OCI-M2 (cell line): ENCODE results near the gene GIMAP2.
"Not testable (repeated sequence)": the region's sequence is repeated elsewhere in the genome, so short reads cannot be mapped to it uniquely, and the experiment has no call there.

Source experiments
- DNase-seq: peaks from one replicate; lab custom pipeline; 2025; ENCODE audit not compliant: unreplicated experiment; lab: John Stamatoyannopoulos, UW

Gene GIMAP2

DNA sequence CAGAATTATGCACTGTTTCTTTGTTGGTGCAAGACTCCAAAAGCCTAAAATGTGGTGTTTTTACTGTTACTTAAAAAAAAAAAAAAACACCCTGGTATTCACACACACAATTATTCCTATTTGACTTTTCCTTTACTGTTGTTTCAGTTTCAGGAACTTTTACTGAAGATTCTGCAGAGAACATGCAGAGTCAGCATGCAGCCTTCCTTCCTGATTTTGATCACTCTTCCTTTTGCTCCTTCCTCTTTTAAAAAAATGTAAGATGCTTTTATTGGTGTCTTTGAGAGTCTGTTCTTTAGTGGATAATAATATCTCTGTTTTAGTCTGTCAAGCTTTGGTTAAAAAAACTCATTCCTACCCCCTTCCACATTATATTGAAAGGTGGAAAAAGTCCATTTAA lies 9.2 kb upstream of the GIMAP2 start:
- DNase-seq = not testable (repeated sequence)

GRCh38 chr7:150676854-150677253 lies 8.7 kb upstream of the GIMAP2 start:
- not testable (repeated sequence) for DNase-seq

DNA sequence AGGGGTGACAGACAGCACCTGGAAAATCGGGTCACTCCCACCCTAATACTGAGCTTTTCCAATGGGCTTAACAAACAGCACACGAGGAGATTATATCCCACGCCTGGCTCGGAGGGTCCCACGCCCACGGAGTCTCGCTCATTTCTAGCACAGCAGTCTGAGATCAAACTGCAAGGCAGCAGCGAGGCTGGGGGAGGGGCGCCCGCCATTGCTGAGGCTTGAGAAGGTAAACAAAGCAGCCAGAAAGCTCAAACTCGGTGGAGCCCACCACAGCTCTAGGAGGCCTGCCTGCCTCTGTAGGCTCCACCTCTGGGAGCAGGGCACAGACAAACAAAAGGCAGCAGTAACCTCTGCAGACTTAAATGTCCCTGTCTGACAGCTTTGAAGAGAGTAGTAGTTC lies 6.9 kb upstream of the GIMAP2 start:
- not testable (repeated sequence) for DNase-seq

- not testable (repeated sequence) for DNase-seq
Observed at GRCh38 chr7:150680364-150680763, 5.1 kb upstream of the GIMAP2 start.

DNA sequence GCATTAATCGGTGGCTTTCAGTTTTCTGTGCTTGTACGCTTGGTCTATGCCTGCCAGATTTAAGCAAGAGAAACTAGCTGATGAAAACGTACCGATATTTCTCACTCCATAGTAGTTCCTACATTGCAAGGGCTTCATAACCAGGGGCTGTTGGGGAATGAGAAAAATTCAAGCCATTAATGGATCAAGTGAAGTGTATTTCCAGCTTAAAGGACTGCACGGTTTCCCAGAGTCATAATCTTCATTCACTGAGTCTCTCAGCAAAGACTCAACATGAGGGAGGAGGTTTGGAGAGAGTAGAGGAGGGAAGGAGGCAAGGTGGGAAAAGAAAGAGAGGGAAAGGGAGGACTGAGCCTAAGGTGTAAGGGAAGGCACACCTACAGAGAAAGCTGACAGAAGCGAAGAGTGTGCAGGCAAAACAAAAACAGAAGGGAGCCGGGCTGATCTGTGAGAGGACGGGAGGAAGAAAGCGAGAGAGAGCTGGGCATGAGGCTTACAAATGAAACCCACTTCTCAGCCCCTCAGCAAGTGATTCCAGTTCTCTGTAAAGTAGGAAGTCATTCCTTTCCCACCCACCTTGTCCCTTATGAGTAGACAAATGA lies 625 bp downstream of the GIMAP2 start:
- no peak for DNase-seq

DNA sequence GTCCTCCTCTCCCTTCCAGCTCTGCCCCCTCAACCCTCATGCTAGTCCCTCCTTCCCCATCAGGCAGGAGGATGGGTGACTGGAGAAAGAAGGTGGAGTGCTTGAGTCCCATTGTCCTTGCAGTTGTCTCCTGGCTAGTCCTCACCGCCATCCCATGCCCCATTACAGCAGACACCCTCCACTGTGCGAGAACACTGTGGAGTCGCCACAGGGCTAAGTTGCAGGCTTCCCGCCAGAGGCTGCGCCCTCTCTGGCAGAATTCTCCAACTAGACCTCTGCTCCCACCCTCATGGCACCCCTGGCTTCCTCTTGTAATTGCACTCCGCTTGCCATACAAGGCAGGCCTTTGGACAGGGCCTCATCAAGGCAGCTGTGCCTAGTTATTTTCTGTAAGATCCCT lies 3.1 kb downstream of the GIMAP2 start:
- DNase-seq = no peak

DNA sequence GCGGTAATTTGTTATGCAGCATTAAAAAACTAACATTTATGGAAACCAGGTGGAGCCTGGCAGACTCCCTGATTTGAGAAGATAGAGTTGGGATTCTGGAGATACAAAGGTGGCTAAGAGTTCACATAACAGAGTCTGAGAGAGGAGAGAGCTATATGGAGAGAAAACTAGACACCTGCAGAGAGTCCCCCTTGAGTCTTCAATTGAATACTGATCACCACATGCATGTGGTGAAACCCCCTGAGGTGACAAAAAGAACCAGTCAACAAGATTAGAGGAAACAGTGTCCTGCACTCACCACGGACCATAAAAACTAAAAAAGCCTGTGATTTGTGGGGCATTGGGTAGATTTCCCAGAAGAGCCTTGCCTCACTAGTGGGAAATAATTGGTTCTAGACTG lies 10.1 kb downstream of the GIMAP2 start:
- no peak for DNase-seq

GRCh38 chr7:150703209-150703608 lies 17.7 kb downstream of the GIMAP2 start:
- no peak for DNase-seq

GRCh38 chr7:150715293-150715692 lies 29.8 kb downstream of the GIMAP2 start:
- no peak for DNase-seq

DNA sequence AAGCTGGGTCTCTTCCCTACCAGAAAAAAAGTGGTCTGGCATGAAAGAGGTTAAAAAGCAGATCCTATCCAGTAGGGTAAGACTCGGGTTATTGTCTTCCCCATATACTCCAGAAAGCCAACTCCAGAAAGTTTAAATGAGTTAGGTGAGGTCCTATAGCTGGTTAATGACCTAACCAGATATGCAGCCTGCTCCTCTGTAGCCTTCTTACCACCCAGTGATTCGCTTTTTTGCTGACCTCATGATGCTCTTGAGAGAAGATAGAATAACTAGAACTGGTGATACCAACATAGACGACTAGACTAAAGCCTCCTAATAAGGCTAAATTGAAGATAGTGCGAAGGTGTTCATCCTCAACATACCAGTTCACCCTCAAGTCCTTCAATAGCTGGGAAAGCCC lies 30.2 kb downstream of the GIMAP2 start:
- no peak for DNase-seq

- no peak for DNase-seq
Observed at GRCh38 chr7:150716368-150716767, 30.9 kb downstream of the GIMAP2 start, which contains the start of gene GIMAP1. GIMAP1 (plus strand) TSS chr7:150716613; CDS start chr7:150719048, 2,435 bp downstream.

DNA sequence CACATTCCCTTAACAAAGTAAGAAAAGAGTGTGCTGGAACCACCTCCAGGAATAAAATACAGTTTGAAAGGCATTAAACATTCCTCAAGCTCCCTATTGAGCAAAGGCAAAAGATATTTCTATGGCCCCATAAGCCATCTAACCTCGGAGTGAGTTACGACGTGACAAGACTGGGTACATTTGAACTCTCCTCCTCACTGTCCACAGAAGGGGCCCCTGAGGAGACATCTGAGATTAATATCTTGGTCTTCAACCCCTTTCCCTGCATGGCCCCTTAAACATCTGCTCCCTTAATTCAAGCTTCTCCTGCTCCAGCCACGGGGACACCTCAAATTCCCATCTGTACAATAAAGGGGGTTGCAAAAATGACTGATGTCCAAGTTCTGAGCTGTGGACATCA lies 31.4 kb downstream of the GIMAP2 start:
- no peak for DNase-seq

DNA sequence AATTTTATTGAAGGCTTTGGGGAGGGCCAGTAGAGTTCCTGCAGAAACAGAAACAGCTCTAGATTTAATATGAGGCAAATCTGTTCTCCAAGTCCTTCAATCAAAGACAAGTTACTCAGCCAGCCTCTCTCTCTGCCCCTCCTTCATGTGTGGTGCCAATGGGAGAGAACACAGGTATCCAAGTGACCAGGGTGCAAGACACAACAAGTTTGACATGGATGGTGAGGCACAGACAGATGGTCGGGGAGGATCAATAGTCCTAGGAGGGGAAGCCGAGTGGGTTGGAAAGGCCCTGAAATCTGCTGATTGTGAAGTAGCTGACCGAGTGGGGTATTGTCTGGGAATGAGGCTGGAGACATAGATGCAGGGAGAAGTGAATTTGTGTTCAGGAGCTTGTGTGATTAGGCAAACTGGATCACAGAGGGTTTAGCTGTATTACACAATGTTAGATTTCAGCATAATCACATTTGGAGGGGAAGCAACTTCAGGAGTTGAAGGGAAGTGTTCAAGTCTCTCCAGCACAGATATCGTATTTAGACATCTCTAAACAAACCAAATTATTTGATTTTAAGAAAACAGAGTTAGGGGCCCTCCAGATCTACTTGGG lies 32.4 kb downstream of the GIMAP2 start:
- no peak for DNase-seq

GRCh38 chr7:150719436-150719835 lies 33.9 kb downstream of the GIMAP2 start:
- no peak for DNase-seq

DNA sequence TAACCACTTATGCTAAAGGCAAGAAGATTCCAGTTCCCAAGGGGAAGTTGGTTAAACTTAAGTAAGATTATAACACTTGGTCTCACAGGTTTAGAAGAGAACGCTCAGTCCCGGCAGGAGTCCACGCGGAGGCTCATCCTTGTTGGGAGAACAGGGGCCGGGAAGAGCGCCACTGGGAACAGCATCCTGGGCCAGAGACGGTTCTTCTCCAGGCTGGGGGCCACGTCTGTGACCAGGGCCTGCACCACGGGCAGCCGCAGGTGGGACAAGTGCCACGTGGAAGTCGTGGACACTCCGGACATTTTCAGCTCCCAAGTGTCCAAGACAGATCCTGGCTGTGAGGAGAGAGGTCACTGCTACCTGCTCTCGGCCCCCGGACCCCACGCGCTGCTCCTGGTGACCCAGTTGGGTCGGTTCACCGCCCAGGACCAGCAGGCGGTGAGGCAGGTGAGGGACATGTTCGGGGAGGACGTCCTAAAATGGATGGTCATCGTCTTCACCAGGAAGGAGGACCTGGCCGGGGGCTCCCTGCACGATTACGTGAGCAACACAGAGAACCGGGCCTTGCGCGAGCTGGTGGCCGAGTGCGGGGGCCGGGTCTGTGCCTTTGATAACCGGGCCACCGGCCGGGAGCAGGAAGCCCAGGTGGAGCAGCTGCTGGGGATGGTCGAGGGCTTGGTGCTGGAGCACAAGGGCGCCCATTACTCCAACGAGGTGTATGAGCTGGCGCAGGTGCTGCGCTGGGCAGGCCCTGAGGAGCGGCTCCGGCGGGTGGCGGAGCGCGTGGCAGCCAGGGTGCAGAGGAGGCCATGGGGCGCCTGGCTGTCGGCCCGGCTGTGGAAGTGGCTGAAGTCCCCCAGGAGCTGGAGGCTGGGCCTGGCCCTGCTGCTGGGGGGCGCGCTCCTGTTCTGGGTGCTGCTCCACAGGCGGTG lies 34.7 kb downstream of the GIMAP2 start:
- DNase-seq = no peak

- no peak for DNase-seq
Observed at GRCh38 chr7:150721970-150722373, 36.5 kb downstream of the GIMAP2 start.

- no peak for DNase-seq
Observed at GRCh38 chr7:150722431-150722931, 37.0 kb downstream of the GIMAP2 start.

DNA sequence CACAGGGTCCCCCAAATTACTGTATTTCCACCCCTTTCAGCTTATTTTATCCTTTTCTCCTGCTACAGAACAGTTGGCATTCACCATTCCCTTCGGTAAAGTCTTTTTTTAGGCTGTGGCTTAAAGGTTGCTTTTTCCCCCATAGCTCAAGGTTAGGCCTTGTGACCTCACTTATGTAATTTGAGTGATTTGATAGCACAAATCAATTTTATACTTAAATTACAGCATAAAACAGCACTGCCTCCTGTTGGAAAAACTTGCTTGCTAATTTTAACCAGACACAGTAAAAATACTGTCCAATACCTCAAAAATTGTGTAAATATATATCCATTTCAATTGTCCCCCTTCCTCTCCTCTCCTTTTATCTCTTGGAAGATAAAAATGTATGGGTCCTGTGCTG lies 38.0 kb downstream of the GIMAP2 start:
- no peak for DNase-seq

DNA sequence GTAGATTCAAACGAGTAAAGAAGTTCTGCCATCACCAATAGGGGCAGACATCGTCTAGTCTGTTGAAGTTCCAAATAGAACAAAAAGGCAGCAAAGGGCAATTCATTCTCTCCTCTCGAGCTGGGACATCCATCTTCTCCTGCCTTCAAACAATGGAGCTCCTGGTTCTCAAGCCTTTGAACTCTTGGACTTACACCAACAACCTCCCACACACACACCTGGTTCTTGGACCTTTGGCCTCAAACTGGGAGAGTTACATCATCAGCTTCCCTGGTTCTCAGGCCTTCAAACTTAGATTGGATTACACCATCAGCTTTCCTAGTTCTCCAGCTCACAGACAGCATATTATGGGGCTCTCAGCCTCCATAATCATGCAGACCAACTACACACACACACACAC lies 41.9 kb downstream of the GIMAP2 start:
- DNase-seq = no peak

DNA sequence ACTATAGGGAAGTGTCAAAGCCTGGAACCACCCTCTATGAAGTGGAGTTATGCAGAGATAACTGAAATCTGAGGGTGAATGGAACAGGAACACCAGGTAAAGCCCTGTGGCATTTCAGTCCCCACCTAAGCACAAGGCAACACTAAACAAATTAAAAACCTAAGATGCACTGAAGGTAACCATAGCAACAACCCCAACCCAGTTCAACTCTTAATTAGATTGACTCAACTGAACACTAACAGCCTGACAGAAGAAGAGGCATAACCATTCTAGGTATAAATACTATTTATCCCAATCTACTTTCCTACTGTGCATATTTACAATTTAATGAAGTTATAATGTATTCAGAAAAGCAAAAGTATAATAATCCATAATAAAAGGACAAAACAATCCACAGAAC lies 42.5 kb downstream of the GIMAP2 start:
- DNase-seq = no peak

DNA sequence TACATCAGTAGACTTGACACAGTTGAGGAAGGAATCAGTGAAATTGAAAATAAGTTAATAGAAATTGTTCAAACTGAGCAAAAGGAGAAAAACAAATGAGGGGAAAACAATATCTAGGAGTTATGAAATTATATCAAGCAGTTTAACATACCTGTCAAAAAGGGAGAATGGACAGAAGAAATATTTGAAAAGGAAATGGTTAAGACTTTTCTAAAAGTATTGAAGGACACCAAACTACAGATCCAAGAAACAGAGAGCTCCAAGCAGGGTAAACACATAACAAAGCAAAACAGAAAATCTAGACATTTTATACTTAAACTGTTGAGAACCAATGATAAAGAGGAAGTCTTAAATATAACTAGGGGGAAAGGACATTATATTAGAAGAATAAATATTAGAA lies 43.1 kb downstream of the GIMAP2 start:
- DNase-seq = no peak

GRCh38 chr7:150731916-150732315 lies 46.4 kb downstream of the GIMAP2 start:
- no peak for DNase-seq
